NCI-H1436 (cell line): ENCODE results near the gene C1QTNF8.
A peak's percentile ranks its signal among the peaks of the same experiment; 100 is the strongest.

Experiments used
- DNase-seq: peaks from one replicate; lab custom pipeline; 2025; lab: John Stamatoyannopoulos, UW

The C1QTNF8 gene

GRCh38 chr16:1109648-1110047, 13.6 kb upstream of the C1QTNF8 start:
- DNase-seq: no peak

DNA sequence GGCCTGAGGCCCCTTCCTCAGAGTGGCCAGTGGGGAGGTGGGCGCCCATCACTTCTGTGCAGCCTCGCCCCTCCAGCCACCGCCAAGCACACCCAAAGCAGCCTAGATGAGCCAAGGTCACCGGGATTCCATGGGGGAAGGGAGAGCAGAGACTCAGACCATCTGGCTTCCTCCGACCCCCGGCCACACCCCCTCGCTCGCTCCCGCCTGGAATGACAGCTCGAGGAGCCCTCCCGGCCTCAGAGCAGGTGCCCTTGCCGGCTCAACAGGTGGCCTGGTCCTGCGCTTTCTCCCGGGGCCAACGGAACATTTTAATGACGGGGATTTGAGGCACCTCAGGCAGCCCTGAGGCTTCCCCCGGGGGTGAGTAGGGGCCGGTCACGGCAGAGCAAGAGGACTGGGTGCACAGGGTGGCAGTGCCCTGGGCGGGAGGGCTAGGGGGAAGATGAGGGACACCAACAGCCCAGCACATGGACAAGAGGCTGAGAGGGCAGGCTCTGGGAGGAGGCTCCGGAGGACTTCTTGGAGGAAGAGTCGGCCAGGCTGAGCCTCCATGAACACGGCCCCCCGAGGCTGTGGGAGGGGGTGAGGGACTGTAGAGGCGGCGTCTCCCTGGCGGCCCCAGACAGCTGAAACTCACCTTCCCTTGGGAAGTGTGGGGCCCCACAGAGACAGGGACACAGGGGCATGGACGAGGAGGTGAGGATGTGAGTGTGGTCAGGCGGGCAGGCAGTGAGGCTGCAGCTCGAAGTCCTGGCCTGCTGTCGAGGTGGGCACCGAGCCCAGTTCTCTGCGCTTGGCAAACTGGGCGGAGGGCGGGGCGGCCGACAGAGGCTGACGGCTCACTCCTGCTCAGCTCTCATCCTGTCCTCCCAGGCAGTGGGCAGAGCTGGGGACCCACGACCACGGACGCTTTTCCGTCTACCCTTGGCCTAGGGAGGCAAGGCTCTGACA, 12.5 kb upstream of the C1QTNF8 start:
- DNase-seq: no peak

DNA sequence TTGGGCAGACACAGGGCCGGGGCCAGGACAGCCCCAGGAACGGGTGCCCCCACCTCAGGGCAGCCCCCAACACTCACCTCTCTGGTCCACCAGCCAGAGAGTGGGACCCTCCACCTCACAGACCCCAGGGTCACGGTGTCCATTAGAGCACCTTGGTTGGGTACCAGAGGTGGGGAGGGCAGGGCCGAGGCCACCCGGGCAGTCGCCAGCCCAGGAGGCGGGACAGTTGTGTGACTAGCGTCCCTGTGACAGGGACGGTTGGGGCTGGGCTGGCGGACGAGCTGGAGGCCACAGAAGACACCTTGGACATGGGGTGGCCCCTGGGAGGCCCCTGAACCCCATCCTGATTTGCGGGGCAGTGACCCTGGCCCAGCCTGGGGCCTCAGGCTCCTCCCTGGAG, 11.7 kb upstream of the C1QTNF8 start:
- DNase-seq: no peak

DNA sequence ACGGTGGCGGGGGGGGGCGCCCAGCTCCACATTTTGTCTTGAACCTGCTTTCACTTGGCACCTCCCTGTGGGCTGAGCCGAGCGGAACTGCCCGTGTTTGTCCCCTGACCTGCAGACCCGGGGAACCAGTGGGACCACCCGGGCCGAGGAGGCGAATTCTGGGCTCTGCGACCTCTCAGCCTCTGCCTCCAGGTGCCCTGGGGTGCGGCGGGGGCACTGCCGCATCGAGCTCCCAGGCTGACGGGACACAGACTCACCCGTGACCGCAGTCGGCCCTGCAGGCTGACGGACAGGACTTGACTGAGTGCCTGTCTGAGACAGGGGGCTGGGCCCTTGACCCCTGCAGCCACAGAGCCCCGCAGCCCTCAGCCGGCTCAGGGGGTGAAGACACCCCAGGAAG, 11.1 kb upstream of the C1QTNF8 start:
- no peak for DNase-seq

DNA sequence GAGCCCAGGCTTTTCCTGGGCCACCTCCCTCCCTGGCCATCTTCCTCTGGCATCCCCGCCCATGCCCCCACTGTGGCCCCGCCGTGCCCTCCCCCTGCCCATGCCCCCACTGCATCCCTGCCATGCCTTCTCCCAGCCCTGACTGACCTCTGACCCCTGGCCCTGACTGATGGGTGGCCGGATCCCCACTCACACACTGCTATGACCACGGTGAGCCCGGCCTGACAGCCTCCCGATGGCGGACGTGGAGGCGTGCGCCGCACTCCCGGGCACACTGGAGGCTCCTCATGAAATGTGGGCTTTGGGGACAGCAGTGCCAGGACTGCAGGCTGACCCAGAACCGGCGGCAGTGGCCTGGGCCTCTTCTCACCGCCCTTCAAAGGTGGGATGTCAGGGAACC, 10.6 kb upstream of the C1QTNF8 start:
- no peak for DNase-seq

DNA sequence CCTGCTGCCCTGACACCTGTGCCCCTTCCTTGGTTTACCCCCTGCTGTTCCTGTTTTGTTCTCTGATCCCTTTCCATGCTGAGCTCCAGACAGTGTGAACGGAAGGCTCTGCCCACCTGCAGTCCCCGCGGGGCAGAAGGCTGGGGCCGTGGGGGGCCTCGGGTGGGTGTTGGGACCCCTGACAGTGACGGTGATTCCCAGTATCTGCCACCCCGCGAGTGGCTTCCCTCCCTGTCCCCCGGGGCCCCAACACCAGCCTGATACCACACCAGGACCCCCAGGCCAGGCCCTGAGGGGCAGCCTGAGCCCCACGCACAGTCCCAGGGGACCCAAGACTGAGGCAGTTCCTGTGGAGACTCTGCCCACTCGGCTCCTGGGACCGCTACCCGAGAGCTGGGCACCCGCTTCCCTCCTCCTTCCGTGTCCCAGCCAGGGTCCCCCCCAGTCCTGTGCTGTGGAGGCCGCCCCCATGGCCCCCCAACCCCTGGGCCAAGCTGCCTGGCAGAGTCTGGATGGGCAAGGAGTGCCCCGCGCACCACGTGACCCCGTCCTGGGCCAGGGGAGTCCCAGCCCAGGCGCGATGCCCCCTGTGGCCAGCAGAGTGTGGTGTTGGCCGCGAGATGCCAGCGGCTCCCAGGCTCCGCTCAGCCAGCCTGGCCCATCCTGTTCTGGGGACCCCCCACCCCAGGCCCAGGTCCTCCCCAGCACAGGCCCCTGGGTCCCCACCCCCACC, 10.0 kb upstream of the C1QTNF8 start:
- DNase-seq: peak; percentile 57

- DNase-seq: no peak
Measured at GRCh38 chr16:1103636-1103980, 7.6 kb upstream of the C1QTNF8 start.

GRCh38 chr16:1102921-1103635, 7.0 kb upstream of the C1QTNF8 start:
- DNase-seq: peak; percentile 51

DNA sequence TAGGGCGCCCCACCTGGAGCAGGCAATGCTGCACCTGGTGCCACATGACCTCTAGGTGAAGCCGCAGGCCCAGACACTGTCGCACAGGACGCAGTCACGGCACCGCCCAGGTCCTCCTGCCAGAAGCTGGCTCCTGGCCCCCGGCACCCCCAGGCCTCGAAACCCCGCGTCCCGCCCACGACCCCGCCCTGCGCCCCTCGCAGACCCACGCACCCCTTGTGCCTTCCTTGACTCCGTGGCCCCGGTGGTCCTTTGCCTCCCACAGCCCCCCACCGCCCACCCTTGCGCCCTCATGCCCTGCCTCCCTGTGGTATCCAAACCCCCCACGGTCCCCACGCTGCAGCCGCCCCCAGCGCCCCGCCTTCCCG, 6.3 kb upstream of the C1QTNF8 start:
- DNase-seq: no peak

DNA sequence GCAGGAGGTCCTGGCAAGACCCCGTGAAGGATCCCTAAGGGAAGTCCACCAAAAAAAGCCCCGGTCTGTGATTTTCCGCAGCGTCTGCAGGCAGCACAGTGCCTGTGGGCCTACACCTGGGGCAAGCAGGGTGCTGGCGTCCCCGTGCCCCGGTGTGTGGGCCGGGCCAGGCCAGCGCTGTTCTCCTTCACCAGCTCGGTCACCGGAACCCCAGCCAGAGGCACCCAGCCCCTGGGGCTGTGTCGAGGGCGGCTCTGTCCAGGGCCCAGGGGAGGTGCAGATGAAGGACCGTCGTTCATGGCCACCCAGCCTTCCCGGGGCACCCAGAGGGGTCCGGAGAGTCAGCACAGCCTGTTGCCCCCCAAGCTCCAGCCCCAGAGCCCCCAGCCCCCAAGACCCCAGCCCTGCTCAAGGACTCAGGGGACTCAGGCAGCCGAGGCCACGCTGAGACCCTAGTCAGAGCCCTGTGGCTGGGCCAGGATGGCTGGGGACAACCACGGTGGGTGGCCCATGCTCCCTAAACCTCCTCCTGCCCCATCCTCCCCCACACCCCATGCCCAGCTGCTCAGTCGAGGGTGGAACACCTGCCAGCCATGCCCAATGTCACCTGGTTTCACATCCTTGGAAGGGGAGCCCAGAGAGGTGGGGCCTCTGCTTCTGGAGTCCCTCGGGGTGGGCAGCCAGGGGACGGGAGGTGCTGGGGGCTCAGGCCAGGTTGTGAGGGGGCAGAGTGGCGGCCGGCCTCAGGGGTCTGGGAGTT, 5.7 kb upstream of the C1QTNF8 start:
- DNase-seq: no peak

DNA sequence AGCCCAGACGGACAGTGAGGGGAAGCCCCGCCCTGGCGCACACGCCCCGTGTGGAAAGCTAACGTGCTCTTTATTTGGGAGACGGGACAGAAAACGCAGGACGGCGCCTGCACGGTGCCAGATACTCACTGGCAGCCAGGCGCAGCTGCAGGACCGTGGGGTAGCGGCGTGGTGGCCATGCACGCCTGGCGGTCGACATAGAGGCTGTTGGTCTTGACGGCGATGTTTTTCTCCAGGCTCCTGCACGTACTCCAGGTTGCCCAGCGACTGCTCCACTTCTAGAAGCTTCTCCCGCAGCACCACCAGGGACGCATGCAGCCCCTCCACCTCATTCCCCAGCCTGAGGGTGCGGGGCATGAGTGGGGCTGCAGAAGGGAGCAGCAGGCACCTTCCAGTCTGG, 5.1 kb upstream of the C1QTNF8 start:
- DNase-seq: no peak

DNA sequence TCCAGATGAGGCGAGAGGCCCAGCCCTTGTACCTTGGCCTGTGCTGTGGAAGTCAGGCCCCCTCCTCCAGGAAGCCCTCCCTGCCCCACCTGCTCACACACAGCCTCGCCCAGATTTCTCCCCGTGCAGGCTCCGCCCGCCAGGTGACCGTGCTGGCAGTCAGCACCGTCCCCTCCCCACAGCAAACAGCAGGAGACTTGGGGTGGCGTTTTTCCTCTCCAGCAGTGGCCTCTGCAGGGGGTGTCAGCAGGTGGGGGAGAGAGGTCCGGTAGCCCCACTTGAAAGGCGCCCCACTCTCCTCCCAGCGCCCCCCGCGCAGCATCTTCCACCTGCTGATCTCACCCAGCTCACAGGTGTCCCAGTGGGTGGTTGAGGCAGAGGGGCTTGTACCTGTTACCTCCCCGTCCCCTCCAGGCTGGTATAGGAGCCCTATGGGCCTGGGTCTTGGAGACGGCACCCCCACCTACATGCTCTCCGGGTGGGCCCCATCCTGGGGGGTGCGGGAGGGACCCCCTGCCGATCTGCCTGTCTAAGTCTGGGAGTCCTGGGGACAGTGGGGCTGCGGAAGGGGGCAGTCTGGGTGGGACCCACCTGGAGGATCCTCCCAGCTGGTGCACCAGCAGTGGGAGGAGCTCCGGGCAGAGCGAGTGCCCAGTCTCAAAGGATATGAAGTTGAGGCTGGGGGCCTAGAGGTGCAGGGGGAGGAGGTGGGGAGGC, 4.2 kb upstream of the C1QTNF8 start:
- DNase-seq: no peak

- DNase-seq: no peak
Measured at GRCh38 chr16:1099189-1100083, 3.4 kb upstream of the C1QTNF8 start.

DNA sequence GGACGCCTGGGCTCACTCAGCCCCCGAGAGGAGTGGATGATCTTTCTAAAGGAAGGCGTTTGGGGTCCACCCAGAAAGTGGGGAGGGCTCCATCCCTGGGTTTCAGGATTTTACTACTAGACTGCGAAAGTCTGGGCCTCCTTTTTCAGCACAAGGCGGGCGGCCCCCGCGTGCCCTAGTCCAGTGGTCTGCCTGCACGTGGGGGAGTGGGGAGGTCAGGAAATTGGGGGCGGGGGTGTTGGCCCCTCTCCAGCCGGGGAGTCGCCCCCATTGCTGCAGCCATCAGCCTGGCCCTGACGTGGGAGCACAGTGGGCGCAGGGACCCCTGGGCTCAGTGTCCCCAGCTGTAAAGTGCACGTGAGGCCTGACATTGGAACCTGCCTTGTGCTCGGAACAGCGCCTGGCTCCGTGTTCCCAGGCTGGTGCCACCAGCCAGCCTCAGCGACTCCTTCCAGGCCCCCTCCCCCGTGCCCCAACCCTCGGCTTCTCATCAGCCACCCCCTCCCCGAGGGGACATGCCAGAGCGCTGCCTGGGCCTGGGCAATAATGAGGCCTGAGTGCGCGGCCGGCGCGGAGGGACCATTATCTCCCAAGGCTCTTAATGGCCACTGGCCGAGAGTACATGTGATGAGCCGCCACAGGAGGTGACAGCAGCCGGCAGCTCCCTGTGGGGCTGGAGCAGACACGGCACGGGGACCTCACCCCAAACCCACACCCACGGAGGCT, 2.4 kb upstream of the C1QTNF8 start:
- DNase-seq: no peak

GRCh38 chr16:1097800-1098199, 1.8 kb upstream of the C1QTNF8 start:
- no peak for DNase-seq

GRCh38 chr16:1097156-1097555, 1.1 kb upstream of the C1QTNF8 start:
- no peak for DNase-seq

DNA sequence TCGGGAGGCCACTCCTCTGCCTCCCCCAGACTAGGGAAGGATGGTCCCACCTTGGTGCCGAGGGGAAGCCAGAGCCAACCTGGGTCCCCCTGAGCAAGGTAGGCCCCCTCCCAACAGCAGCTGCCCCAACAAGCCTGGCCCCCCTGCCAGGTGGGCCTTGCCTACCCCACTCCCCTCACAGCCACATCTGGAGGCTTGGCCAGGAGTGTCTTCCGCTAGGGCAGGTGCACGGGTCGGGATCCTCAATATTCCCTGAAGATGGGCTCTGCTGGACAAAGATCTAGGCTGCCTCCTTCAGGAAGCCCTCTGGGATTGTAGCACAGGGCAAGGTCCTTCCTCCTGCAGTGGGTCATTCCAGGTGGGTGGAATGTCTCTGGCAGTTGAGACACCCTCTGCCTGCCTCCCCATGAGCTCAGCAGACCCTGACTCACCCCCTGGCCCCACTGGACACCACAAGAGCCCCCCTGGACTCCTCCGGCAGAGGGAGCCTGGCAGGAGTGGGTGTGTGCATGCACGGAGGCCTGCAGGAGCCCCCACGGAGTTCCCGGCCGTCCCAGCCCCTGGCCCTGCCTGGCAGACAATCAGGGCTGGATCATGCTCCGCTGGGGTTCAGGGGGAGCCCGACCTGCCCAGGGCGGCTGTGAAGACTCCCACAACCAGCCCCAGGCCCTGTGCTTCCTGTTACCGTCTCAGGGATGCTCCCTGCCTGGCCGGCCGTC, 435 bp downstream of the C1QTNF8 start:
- DNase-seq: no peak

GRCh38 chr16:1094601-1095449, 1.2 kb downstream of the C1QTNF8 start:
- DNase-seq: no peak
